HCT116 (cell line): ENCODE measurements around the gene NOS3. TPM values are rescaled to one million over a fixed set of nuclear protein-coding genes. Genes with fewer than 3 reads are reported as not detected.

Experiments
- ATAC-seq: fragments of 200-7000 bp; cut with Tn5 transposase; 2 replicates; pipeline ENCODE4 v1.9.1; 2020; ENCODE audit warnings: mild to moderate bottlenecking, moderate library complexity
- BruUV-seq: library from RNA; stranded (reverse); fragments of 400-500 nt; replicated peaks from 2 replicates; lab custom pipeline; 2021; lab: Mats Ljungman, UMichigan
- CTCF ChIA-PET: fragments of 300-600 bp; sonication (Branson Sonifier 250); formaldehyde crosslinking; loops from one replicate; lab custom pipeline; 2021; ENCODE audit warnings: antibody characterized with exemption; lab: Charles Lee
- POLR2A ChIA-PET: fragments of 300-600, 350-600 bp; sonication (Branson Sonifier 250); formaldehyde crosslinking; loops from one replicate; lab custom pipeline; 2021; ENCODE audit warnings: antibody characterized with exemption; lab: Charles Lee
- RAD21 ChIA-PET, 2 experiments: fragments of 300-600 bp; sonication (Branson Sonifier 250); formaldehyde crosslinking; loops; one replicate each; lab custom pipeline; 2023; ENCODE audit warnings: low total read pairs in 2 of 2; ENCODE audit not compliant: uncharacterized antibody in 2 of 2, unreplicated experiment in 2 of 2, low non-redundant PET in 1 of 2; lab: Charles Lee
- DNase-seq: peaks from one replicate; pipeline ENCODE4 v3.0.0-alpha.2; 2010; ENCODE audit warnings: low read depth, low spot score
- H2AFZ ChIP-seq: fragments of 200-600 bp; shearing (Covaris generic), sonication (generic); 2 replicates; pipeline ENCODE4 v1.6.1; 2017; ENCODE audit warnings: low read depth, mixed run types, mixed read lengths, antibody characterized with exemption, low read length; ENCODE audit not compliant: poor library complexity, severe bottlenecking
- H3K27ac ChIP-seq: 2 replicates; pipeline ENCODE4 v1.5.1; 2012; ENCODE audit warnings: low read depth, low read length
- H3K27me3 ChIP-seq: fragments of 200-600 bp; sonication (generic); 2 replicates; pipeline ENCODE4 v1.6.1; 2016; ENCODE audit warnings: mixed run types, low read length, mixed read lengths; ENCODE audit not compliant: insufficient read depth
- H3K36me3 ChIP-seq, 2 experiments: fragments of 200-500 bp in 1 of 2; fragments of 200-600 bp in 1 of 2; sonication (Bioruptor generic) in 1 of 2; sonication (generic) in 1 of 2; 2 replicates each; pipeline versions ENCODE4 v1.5.1 to v1.6.1; 2014 to 2016; ENCODE audit warnings: low read length in 2 of 2, inconsistent platforms in 1 of 2, mixed read lengths in 1 of 2, mixed run types in 1 of 2; ENCODE audit not compliant: insufficient read depth in 2 of 2, control insufficient read depth in 1 of 2
- H3K4me1 ChIP-seq, 2 experiments: fragments of 200-600 bp in 1 of 2; sonication (generic) in 1 of 2; 2 replicates each; pipeline versions ENCODE4 v1.5.1 to v1.6.1; 2012 to 2017; ENCODE audit warnings: low read length in 2 of 2, inconsistent platforms in 1 of 2, mild to moderate bottlenecking in 1 of 2, mixed read lengths in 1 of 2, mixed run types in 1 of 2, moderate library complexity in 1 of 2; ENCODE audit not compliant: insufficient read depth in 2 of 2, control insufficient read depth in 1 of 2
- H3K4me2 ChIP-seq: fragments of 200-600 bp; sonication (generic); 2 replicates; pipeline ENCODE4 v1.6.1; 2017; ENCODE audit warnings: mixed run types, low read length, mixed read lengths
- H3K4me3 ChIP-seq, 2 experiments: fragments of 200-600 bp in 1 of 2; sonication (generic) in 1 of 2; replicated peaks in 1 of 2; 2 replicates each; pipeline ENCODE4 v1.5.1; 2011 to 2016; ENCODE audit warnings: low read length in 2 of 2, control low read depth in 1 of 2, low read depth in 1 of 2, mild to moderate bottlenecking in 1 of 2, mixed read lengths in 1 of 2, mixed run types in 1 of 2
- H3K79me2 ChIP-seq: fragments of 200-600 bp; sonication (generic); 2 replicates; pipeline ENCODE4 v1.6.1; 2017; ENCODE audit warnings: mild to moderate bottlenecking, mixed run types, low read length, moderate library complexity, mixed read lengths; ENCODE audit not compliant: insufficient read depth
- H3K9ac ChIP-seq: fragments of 200-600 bp; sonication (generic); 2 replicates; pipeline ENCODE4 v1.6.1; 2016; ENCODE audit warnings: low read length, mixed read lengths
- H3K9me2 ChIP-seq: fragments of 200-600 bp; sonication (generic), shearing (Covaris generic); 2 replicates; pipeline ENCODE4 v1.6.1; 2017; ENCODE audit warnings: mixed run types, mild to moderate bottlenecking, moderate library complexity; ENCODE audit not compliant: insufficient read depth
- H3K9me3 ChIP-seq, 2 experiments: fragments of 200-500 bp in 1 of 2; fragments of 200-600 bp in 1 of 2; sonication (Bioruptor generic) in 1 of 2; sonication (generic) in 1 of 2; 2 replicates each; pipeline ENCODE4 v1.6.1; 2014 to 2017; ENCODE audit warnings: low read length in 2 of 2, mixed read lengths in 2 of 2, inconsistent platforms in 1 of 2, low read depth in 1 of 2, mild to moderate bottlenecking in 1 of 2, mixed run types in 1 of 2, moderate library complexity in 1 of 2; ENCODE audit not compliant: control insufficient read depth in 1 of 2, insufficient read depth in 1 of 2
- H4K20me1 ChIP-seq: fragments of 200-600 bp; sonication (generic), shearing (Covaris generic); 2 replicates; pipeline ENCODE4 v1.6.1; 2017; ENCODE audit warnings: mixed run types, mild to moderate bottlenecking, moderate library complexity; ENCODE audit not compliant: insufficient read depth
- JUND ChIP-seq: IDR thresholded peaks from 2 replicates; pipeline ENCODE4 v1.6.1; 2012
- POLR2A ChIP-seq: IDR thresholded peaks from 2 replicates; pipeline ENCODE4 v1.7.0; 2011; ENCODE audit warnings: borderline replicate concordance; ENCODE audit not compliant: insufficient read depth, insufficient read length; ENCODE audit errors: extremely low read depth
- RAD21 ChIP-seq: IDR thresholded peaks from 2 replicates; pipeline ENCODE4 v1.6.1; 2012; ENCODE audit warnings: low read depth, mild to moderate bottlenecking
- YY1 ChIP-seq: IDR thresholded peaks from 2 replicates; pipeline ENCODE4 v1.6.1; 2011; ENCODE audit warnings: low read length, low read depth, moderate library complexity, mild to moderate bottlenecking; ENCODE audit not compliant: insufficient replicate concordance; ENCODE audit errors: extremely low read depth
- ZNF274 ChIP-seq: fragments of 200-500 bp; sonication (Bioruptor generic); IDR thresholded peaks from 2 replicates; pipeline ENCODE4 v1.6.1; 2014; ENCODE audit warnings: mild to moderate bottlenecking, low read depth, low read length, inconsistent platforms
- intact Hi-C: fragments of 100-400 bp; cut with micrococcal nuclease; formaldehyde crosslinking; loops from 2 replicates; pipeline ENCODE4 v1.10.0; 2022
- total RNA-seq: library from RNA; stranded (reverse); gene quantifications from one replicate; pipeline ENCODE4 v1.2.1, GENCODE V29; 2021; ENCODE audit not compliant: unreplicated experiment
- TF ChIP-seq, protein P1 (sequence below): IDR thresholded peaks from 2 replicates; pipeline ENCODE4 v1.6.1; 2011; ENCODE audit warnings: mild to moderate bottlenecking, low read length, moderate library complexity; ENCODE audit not compliant: insufficient replicate concordance; ENCODE audit errors: extremely low read depth
- TF ChIP-seq, protein P2 (sequence below), 3 experiments: fragments of 200-600 bp in 1 of 3; sonication (generic) in 1 of 3; IDR thresholded peaks in 2 of 3; conservative IDR thresholded peaks in 1 of 3; 2 replicates each; pipeline ENCODE4 v1.5.1; 2012 to 2017; ENCODE audit warnings: low read depth in 2 of 3, low read length in 2 of 3, antibody characterized with exemption in 1 of 3, borderline replicate concordance in 1 of 3, control low read depth in 1 of 3, mild to moderate bottlenecking in 1 of 3, mixed read lengths in 1 of 3, mixed run types in 1 of 3, moderate library complexity in 1 of 3; ENCODE audit not compliant: insufficient read depth in 1 of 3

The NOS3 gene
- total RNA-seq, 1 experiment from 2014 or later: 35.8 TPM

DNA sequence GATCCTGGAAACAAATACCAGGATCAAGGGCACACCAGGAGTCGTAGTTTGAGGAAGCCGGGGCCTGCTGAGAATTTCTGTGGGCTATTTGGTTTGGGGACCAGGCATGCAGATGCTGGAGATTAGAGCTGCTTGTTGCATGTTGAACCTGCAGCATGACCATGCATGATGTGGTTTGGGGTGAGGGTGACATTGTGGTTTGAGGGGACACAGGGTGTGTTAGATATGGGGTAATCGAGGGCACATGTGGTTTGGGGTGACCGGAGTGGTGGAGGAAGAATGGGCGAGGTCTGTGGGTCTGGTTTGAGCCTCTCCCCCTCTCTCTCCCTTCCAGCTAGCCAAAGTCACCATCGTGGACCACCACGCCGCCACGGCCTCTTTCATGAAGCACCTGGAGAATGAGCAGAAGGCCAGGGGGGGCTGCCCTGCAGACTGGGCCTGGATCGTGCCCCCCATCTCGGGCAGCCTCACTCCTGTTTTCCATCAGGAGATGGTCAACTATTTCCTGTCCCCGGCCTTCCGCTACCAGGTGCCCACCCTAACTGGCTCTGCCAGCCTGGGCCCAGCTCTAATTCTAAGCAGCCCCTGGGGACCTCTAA is 10.2 kb downstream of the NOS3 start:
- H3K27me3 ChIP-seq: no peaks in the 10 kb centered on the region
- H3K4me3 ChIP-seq: no peak overlapping the region
- CTCF ChIA-PET: no interaction called here
- H3K4me2 ChIP-seq: no peak overlapping the region
- BruUV-seq: no TSS peak
- no peaks in the 10 kb centered on the region for H3K9me2 ChIP-seq
- intact Hi-C loops: no loop called here
- H3K9ac ChIP-seq: no peak overlapping the region
- DNase-seq (no peak), ATAC-seq (no peak)
- no peaks in the 10 kb centered on the region for H3K9me3 ChIP-seq
- no peak overlapping the region for H3K27ac ChIP-seq
- no peaks in the 10 kb centered on the region for H3K79me2 ChIP-seq
- no peaks in the 10 kb centered on the region for H4K20me1 ChIP-seq
- RAD21 ChIA-PET: no interaction called here
- no peaks in the 10 kb centered on the region for H3K36me3 ChIP-seq
- H3K4me1 ChIP-seq: no peaks in the 10 kb centered on the region
- no peak overlapping the region for H2AFZ ChIP-seq
- TF ChIP-seq RAD21 (no peak), ZNF274 (no peak), YY1 (no peak), POLR2A (no peak), JUND (no peak)
- TF ChIP-seq, protein P1, sequence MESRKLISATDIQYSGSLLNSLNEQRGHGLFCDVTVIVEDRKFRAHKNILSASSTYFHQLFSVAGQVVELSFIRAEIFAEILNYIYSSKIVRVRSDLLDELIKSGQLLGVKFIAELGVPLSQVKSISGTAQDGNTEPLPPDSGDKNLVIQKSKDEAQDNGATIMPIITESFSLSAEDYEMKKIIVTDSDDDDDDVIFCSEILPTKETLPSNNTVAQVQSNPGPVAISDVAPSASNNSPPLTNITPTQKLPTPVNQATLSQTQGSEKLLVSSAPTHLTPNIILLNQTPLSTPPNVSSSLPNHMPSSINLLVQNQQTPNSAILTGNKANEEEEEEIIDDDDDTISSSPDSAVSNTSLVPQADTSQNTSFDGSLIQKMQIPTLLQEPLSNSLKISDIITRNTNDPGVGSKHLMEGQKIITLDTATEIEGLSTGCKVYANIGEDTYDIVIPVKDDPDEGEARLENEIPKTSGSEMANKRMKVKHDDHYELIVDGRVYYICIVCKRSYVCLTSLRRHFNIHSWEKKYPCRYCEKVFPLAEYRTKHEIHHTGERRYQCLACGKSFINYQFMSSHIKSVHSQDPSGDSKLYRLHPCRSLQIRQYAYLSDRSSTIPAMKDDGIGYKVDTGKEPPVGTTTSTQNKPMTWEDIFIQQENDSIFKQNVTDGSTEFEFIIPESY: no peak
- TF ChIP-seq, protein P2, sequence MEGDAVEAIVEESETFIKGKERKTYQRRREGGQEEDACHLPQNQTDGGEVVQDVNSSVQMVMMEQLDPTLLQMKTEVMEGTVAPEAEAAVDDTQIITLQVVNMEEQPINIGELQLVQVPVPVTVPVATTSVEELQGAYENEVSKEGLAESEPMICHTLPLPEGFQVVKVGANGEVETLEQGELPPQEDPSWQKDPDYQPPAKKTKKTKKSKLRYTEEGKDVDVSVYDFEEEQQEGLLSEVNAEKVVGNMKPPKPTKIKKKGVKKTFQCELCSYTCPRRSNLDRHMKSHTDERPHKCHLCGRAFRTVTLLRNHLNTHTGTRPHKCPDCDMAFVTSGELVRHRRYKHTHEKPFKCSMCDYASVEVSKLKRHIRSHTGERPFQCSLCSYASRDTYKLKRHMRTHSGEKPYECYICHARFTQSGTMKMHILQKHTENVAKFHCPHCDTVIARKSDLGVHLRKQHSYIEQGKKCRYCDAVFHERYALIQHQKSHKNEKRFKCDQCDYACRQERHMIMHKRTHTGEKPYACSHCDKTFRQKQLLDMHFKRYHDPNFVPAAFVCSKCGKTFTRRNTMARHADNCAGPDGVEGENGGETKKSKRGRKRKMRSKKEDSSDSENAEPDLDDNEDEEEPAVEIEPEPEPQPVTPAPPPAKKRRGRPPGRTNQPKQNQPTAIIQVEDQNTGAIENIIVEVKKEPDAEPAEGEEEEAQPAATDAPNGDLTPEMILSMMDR (IDR thresholded peaks at IDR 0.05 in 2 of 3, conservative IDR thresholded peaks at IDR 0.05 in 1 of 3; ENCODE audit: borderline replicate concordance in 1 of 3, insufficient read depth in 1 of 3, low read depth in 2 of 3, low read length in 2 of 3): no peak
- POLR2A ChIA-PET: no interaction called here
